HG03196 (cell line): ENCODE results near the gene LRTM1.

Experiments used
- ATAC-seq: cut with Tn5 transposase; IDR thresholded peaks from one replicate; pipeline ENCODE4 v1.9.1; 2021; ENCODE audit not compliant: unreplicated experiment

LRTM1 gene

DNA sequence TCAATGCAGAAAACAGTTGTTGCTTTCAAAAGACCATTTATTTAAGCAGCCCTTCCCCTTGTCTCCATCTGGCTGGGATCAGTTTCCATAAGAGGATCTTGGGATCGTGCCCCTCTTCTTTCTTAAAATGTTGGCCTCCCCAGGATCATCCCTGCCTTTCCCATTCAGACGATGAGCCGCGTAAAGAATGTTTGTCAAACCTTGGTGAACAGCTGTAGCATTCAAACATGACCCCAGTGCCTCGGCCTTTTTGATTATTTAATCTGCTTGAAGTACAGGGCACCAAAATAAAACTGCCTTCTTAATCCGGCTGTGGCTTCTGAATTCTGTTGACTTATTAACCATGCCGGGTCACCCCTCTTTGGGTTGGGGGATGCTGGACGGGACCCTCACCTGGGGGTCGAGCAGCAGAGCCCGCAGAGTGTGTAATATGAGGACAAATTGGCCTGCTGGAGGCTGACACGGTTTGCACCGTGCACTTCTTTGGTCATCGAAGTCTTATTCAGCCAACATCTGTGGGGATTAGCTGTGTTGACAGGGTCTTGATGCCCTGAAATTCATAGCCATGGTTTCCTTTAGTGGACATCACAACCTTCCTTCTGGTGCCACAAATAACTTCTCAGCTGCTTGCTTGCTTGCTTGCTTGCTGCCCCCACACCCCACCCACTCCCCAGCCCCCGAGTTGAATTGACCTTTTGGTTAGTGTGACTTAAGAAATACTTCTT, at the start of gene LRTM1:
Gene LRTM1, minus strand, starts transcription at position 14 of the 725 bp plus-strand sequence. CDS start 148 bp downstream, outside the sequence.
- no peak for ATAC-seq

DNA sequence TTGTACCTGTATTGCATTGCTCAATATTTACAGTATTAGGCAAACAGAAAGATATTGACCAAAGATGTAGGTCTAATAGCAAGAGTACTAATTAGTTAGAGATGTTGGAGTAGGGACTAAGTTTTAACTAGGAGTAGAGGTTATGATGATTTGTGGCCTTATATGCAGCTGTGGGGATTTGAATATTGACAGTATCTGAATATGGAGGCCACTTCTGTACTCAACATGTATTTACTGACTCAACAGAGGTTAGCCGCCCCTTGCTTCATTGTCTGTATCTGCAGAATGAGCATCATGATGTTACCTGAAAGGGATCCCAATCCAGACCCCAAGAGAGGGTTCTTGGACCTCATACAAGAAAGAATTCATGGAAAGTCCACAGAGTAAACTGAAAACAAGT, 49.6 kb upstream of the LRTM1 start:
- ATAC-seq, result no peak

DNA sequence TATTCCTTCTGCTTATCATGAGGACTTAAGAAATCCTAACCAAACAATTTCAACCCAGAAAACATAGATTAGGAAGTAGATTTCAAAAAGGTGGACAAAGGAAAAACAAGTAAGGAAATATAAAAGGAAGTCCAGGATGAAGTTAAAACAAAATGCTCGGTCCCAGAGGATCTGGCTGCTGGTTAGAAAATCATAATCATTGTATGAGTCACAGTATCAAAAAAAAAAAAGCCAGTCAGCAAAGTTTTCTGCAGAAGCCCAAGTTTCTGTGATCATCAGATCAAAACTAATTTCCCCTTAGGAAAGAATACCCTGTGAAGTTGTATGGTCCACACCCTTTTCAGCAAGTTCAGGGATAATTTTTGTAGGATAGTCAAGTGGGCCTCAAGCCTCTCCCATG, 43.0 kb upstream of the LRTM1 start:
- no peak for ATAC-seq

DNA sequence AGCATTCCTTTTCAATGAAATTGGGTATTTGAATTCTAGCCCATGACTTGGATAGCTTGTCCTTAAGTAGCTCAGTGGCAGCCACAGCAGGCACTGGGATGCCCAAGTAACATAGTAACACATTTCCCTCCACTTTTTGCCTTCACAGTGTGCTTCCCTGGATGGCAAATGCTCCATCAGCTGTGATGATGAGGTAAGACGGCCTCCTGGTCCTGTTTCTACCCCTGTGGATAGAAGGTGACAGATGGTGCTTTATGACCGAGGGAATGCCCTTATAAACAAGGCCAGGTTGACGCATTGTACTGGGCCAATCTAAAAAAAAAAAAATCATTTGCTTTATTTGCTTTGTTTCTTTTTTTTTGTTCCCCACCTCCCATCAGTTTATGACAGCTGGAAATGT, 41.8 kb upstream of the LRTM1 start:
- ATAC-seq, result no peak

DNA sequence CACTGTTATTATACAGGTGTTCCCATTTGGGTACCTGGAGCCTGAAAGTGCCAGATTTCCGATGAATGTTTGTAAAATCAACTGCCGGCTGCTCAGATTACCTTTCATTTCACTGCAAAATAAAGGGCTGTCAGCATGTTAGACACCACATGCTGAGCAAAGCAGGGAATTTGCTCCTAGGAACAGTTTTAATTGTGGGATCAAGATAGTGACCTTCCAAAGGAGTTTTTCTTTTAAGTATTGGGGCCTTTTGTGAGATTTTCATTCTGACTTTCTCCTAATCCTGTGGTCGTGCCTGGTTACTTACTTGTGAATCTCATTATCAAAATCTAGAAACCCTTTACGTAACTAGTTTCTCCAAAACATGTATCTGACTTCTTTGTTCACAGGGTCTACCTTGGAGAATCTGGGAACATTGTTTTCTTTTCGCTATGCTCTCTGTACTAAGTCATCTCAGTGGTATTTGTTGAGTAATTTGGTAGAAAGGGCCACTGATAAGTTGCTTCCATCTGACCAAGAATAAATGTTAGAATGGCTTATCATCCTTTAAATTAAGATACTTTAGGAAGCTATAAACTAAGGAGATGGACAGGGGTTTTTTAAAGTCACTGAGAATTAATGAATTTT, 40.8 kb upstream of the LRTM1 start:
- no peak for ATAC-seq

DNA sequence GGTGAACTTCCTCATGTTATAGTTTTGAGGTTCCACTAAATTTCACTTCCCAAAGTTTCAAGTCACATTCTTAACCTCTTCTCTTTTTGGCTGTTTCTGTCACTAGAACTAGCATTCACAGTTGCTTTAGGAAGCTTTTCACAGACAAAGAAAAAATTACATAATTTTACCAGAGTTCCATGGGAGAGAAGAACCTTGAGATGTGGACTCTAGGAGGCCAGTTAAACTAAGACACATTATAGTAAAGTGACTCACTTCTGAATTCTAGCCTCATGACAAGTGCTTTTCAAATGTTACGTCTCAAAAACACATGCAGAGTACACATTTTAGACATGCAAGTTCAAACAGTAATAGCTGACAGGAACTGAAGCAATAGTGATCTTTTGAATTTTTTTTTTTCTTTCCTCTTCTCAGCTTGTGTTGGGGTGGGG, 39.9 kb upstream of the LRTM1 start:
- ATAC-seq, result no peak

DNA sequence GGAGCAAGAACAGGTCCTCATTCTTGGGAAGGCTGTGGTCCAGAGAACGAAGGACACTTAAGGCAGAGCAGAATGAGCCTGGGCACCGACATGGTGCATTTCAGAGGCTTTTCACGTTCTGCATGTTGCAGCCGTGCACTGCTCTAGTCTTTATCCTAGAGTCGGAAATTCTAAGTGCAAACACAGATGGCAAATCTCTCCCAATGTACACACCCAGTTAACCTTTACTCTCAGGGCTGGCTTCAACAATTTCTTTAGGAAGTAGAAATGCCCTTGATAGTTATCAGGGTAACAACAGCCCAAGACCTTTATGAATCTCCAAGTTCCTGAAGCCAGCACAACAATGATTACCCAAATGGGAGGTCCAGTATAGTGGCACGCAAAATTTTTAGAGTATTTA, 39.1 kb upstream of the LRTM1 start:
- no peak for ATAC-seq

DNA sequence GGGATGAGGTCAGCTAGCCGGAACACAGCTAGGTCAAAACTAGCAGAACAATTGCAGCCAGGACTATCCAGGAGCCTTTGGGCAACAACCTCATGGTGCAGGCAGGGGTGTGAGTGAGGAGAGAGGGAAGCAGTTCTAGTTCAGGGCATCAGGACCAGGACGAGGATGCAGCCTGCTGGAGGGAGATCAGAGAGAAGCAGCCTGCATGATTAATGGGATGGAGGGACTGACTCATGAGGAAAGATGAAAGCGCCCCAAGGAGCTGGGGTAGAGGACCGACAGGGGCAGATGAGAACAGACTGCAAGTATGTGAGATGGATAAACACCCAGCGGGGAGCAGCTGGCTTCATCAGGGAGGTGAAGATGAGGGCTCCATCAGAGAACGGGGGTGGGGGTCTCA, 37.9 kb upstream of the LRTM1 start:
- ATAC-seq, result no peak

DNA sequence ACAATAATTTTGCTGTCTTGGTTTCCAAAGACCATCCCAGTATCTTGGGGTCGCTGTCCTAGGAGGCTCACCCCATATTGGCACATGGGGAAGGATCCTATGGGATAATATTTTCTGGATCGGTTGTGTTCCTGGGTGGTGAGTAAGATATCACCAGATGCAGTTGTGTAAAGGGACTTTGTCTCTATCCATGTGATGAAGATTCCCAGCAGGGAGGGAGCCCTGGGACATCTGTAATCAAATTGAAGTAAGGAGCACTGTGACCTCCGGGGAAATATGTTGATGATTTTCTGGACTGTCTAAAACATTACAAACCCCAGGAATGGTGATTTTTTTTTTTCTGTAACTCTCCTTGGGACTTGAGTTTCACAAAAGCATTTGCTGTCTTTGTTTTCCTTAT, 36.2 kb upstream of the LRTM1 start:
- ATAC-seq, result no peak

DNA sequence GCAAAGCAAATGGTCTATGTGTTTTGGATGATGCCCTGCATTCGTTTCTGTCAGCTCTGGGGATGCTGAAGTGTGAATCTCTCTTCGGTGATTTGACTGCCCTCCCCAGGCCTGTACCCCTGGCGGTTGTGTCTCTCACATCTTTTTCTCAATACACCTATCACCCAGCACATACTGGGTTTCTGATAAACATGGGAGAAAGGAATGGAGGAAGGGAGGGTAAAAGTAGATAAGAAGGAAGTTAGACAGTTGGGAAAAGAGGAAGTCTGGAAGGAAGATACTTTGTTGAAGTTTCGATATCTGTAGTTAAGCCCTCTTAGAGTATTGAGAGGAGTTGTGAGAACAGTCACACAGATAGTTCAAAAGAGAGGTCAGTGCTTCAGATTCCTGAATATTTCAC, 35.8 kb upstream of the LRTM1 start:
- no peak for ATAC-seq

DNA sequence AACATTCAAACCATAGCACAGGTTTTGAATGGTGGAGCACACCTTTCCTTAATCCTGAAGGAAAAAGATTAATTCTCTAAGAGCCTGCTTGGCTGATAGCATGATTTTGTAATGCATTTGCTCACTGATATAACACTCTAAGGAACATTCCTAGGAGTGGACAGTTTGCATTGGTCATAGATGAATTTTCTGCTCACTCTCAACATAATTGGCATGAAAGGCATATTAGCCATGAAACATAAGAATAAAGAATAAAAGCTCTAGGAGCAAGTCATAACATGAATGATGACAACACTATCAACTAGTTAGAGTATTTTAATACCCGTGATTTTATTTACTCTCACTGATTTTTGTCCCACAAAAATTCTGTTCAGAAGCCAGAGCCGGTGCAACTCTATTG, 34.3 kb upstream of the LRTM1 start:
- ATAC-seq, result no peak

DNA sequence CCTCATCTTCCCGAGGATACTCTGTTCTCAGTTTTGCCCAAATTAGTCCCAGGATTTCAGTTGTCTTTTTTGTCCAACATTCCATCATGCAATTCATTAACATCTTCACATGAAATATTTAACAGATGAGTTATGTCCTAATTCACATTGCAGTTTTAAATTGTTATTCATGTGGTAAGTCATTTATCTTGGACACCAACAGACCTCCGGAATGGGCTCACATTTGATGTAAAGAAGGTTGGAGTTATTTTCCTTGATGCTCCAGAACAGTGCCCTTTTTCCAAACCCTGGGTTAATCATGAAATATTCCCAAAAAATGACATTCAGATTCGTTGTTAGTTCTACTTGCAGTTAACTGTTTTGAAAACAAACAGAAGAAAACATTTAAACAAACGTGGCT, 32.8 kb upstream of the LRTM1 start:
- ATAC-seq, result no peak

DNA sequence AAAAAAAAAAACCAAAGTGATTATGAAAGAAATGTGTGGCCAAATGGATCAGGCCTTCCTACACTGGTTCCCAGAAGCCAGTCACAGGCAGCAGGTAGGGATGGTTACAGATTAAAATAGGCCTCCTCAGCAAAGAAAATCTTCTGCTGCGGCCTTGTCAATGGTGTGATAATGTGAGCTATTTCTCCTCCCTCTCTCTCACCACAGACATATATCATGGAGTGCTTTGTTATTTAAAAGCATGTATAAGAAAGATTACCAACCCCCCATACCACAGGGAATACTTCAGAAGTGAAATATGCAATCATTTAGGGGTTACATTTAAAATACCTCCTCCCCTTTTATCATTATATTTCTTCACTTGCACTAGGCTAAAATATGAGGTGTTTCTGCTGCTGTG, 32.2 kb upstream of the LRTM1 start:
- ATAC-seq, result no peak

DNA sequence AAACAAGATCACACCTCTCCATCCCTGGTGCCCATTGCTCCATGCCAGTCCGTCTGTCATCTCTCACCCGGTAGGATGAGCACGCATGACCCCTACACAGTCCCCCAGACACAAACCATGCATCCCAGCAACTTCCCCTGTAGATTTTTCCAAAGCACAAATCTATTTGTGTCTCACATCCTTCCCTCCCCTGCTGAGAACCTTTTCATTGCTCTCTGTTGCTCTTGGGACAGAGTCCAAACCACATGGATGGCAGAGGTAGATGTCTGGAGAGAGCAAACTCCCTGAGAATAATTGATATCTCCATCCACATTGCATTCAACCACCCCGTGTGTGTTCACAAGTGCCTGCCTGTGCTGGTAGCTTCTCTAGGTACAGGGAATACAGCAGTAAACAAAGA, 29.9 kb upstream of the LRTM1 start:
- ATAC-seq, result no peak

DNA sequence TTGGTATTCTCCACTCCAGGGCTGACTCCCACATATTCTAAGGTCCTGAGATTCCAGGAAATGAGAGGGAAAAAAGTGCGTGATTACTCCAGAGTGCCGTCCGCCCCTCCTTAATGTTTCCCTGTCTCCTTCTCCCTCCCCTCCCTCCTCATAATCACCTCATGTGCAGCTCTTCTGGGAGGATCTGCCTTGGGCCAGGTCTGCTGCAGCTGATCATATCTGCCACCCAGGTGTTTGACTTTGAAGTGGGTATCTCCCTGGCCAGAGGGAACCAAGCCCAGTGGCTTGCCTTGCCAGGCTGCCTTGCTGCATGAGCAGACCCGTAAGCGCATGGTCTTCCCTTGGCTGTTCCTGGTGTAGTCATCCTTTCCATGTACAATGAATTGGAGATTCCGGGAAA, 28.1 kb upstream of the LRTM1 start:
- no peak for ATAC-seq

DNA sequence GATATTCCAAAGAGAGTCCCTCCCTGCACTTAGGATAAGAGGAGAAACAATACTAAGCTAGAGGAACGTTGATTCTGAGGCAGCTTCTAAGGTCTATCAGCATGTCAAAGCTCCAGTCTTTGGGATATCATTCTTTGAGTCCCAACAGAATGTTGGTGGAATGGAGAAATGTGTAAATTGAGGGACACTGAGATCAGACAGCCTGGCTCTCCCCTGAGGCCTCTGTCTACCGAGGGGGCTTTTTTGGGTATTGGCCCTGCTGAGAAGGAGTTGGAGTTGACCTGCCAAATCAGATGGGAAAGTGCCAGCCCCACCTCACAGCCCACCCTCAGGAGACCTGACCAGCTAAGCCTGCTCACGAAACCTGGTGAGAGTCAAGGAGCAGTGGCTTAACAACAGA, 27.6 kb upstream of the LRTM1 start:
- ATAC-seq, result no peak

DNA sequence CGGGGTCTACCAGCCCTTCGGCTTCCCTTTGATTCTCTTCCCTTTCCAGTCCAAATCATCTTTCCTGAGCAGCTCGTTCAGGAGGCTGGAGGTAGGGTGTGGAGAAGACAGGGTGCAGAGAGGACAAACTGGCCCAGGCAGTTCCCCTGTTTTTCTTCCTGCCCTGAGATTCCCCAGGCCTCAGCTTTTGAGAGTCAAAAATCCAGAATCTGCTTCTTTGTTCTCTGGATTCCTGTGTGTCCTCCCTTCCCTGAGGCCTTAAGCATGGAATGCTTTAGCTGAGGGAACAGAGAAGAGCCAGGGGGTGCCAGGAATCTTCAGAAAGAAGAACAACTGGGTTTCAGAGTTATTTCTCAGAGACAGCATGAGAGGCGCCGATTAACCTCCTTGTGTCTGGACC, 26.7 kb upstream of the LRTM1 start:
- ATAC-seq, result no peak

DNA sequence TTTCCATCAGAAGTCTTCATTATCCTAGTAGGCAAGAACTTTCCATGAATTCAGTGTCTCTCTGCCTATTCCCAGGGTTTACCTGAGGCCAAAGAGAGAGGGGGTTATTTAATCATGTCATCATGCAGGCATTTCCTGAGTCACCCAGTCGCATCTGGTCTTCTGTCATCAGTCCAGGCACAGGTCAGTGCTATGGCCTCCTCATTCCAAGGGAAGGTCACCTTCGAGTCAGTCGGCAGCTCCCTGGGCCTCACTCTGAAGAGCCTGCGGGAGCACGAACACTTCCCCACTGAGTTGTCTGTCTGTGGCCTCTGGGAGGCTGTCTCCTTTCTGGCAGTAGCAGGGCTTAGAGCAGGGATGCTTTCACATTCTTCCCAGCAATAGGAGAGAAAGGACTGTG, 26.2 kb upstream of the LRTM1 start:
- no peak for ATAC-seq

DNA sequence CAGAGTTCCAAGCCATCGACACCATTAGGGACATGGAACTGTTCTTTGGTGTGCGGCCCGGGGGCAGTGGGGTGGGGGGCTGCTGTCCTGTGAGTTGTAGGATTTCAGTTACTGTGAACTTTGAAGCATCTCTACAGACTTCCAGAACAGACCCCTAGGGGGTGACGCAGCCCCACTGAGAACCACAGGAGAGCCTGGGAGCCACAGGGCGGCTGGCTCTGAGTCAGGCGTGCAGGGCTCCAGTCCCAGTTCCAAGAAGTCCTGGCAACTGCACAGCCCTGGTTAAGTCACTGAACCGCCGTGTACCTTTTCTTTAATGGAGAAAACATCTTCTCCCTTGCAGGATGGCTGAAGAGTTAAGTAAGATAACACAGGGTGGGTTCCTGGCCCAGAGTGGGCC, 23.5 kb upstream of the LRTM1 start:
- no peak for ATAC-seq

DNA sequence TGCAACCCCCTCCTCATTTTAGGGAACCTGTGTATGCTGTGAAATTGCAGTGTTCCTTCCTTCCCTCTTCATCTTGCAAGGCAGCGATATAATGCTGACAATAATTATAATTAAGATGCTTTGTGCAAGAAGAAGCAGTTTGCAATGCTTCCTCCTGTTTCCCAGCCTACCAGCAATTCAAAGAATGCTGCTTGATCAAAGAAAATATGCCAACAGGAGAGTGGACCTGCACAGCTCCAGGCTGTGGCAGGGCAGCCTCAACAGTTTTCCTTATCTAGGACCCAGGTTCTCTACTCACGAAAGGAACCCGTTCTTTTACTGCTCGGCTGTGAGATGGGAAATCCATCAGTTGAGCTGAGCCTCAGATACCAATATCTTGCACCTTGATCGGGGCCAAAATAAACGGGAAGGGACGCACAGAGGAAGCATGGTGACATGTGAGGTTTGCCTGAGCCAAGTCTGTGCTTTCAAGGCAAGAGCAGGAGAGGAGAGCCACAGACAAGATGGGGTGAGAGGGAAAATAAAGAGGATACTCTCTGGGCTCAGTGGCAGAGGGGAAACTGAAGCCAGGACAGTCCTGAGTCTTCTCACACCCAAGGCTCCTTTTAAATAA, 22.6 kb upstream of the LRTM1 start:
- ATAC-seq, result no peak

DNA sequence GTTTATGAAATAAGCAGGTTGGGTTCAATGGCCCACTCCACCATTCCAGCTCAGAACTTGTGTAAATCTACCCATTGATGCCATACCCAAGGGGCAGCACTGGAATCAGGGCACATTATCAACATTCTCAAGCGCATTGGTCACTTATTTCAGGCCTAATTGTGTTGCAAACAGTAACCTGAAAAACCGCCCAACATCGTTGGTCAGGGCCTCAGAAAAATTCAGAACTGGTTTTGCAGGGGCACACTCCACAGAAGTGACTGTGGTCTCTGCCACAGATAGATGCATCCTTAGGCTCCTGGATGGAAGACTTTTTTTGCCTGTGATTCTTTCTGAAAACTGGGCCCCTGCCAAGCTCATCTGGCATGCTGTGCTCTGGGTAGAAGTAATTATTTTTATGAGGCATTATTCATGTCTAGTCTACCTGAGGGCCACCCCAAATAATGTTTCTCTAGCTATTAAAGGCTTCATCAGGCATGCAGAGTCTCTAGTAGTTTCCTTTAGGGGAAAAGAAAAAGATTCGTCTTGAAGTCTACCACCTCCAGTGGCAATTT, 21.7 kb upstream of the LRTM1 start:
- ATAC-seq, result no peak

DNA sequence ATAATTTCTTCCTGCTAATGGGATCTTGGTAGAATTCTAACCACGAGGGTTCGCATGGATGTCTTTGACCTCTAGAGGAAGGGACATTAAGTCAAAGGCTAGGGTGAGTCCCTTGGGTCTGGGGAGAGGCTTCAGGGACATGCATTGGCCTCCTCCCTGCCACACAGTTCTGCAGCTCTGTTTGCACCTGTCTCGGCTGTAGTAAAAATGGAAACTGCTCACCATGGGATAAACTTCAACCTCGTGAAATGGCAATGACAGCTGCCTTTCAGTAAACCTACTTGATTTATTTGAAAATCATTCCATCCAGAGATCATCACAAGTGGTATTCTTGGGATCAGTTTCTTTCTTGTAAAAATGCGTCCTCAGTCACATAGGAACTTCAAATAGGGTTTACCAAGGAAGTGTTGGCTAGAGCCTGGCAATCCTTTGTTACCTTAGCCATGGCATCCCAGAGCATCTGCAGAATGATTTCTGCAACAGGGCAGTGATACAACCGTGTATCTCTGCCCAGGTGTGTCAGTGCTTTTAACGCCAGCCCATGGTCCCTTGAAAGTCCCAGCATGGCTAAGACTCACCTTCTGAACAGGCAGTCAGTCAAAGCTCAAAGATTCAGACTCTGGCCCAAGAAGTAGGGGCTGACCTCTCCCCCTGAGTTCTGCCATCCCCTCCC, 14.0 kb upstream of the LRTM1 start:
- no peak for ATAC-seq
